ENCODE data around the gene IGFBP2.

- TF ChIP-seq FOXP4 (CRISPR knock-in tag; IDR thresholded peaks at IDR 0.05) (no peak), CTCF (CRISPR knock-in tag; IDR thresholded peaks at IDR 0.05) (no peak), ZBTB8A (CRISPR knock-in tag; IDR thresholded peaks at IDR 0.05; ENCODE audit: borderline replicate concordance, low read depth) (no peak), EP300 (IDR thresholded peaks at IDR 0.05; ENCODE audit: low read depth in 2 of 2, low read length in 2 of 2) (no peak), EP300 (CRISPR knock-in tag; IDR thresholded peaks at IDR 0.05; ENCODE audit: borderline replicate concordance) (no peak), SOX6 (IDR thresholded peaks at IDR 0.05) (no peak), SOX6 (CRISPR knock-in tag; IDR thresholded peaks at IDR 0.05) (no peak), TFDP2 (CRISPR knock-in tag; IDR thresholded peaks at IDR 0.05) (no peak), FOXP1 (IDR thresholded peaks at IDR 0.05) (no peak), FOXP1 (CRISPR knock-in tag; IDR thresholded peaks at IDR 0.05) (no peak), ATRX (CRISPR knock-in tag; IDR thresholded peaks at IDR 0.05; ENCODE audit: borderline replicate concordance) (no peak), ZNF431 (CRISPR knock-in tag; IDR thresholded peaks at IDR 0.05; ENCODE audit: borderline replicate concordance, low read depth) (no peak)
These were observed 44.1 kb upstream of the IGFBP2 start for GRCh38 chr2:216588861-216589710.
